Hematopoietic multipotent progenitor cell (in vitro differentiated cells): ENCODE data around the gene ART1. TPM values are rescaled to one million over a fixed set of nuclear protein-coding genes. Genes with fewer than 3 reads are reported as not detected.
"Not testable (repeated sequence)": the region's sequence is repeated elsewhere in the genome, so short reads cannot be mapped to it uniquely, and the experiment has no call there.

Experiments used
- DNase-seq, 3 donors: peaks; one replicate each; pipeline ENCODE4 v3.0.0-alpha.2; 2011 to 2015; ENCODE audit warnings: low read depth in 2 of 3, low spot score in 2 of 3
- total RNA-seq: library from RNA; depleted of rRNA; stranded (reverse); fragments of >200 nt; gene quantifications from one replicate; pipeline ENCODE4 v1.2.3, GENCODE V29; 2012

The ART1 gene
- total RNA-seq, 1 donor = not detected

GRCh38 chr11:3627291-3627690 is 17.6 kb upstream of the ART1 start:
- DNase-seq = no peak

GRCh38 chr11:3631331-3631730 is 13.6 kb upstream of the ART1 start:
- no peak for DNase-seq

- no peak for DNase-seq
Measured at GRCh38 chr11:3632070-3632660, 12.8 kb upstream of the ART1 start.

- no peak for DNase-seq
Measured at GRCh38 chr11:3635641-3636375, 9.1 kb upstream of the ART1 start.

- no peak for DNase-seq
Measured at GRCh38 chr11:3637201-3637600, 7.7 kb upstream of the ART1 start.

GRCh38 chr11:3638513-3638912 is 6.4 kb upstream of the ART1 start:
- DNase-seq = no peak

- no peak for DNase-seq
Measured at GRCh38 chr11:3639841-3640240, 5.1 kb upstream of the ART1 start.

GRCh38 chr11:3641191-3641590 is 3.7 kb upstream of the ART1 start:
- DNase-seq = no peak

GRCh38 chr11:3641701-3642070 is 3.2 kb upstream of the ART1 start, which contains the start of gene ART5:
TSS of gene ART5 (minus strand) at chr11:3641992. CDS start at chr11:3641862, 130 bp downstream.
- no peak for DNase-seq

GRCh38 chr11:3642071-3642951 is 2.6 kb upstream of the ART1 start:
- peak in 2 of 3 donors; percentile 72 to 82 for DNase-seq

GRCh38 chr11:3643102-3643546 is 1.8 kb upstream of the ART1 start:
- DNase-seq = not testable (repeated sequence)

- no peak for DNase-seq
Measured at GRCh38 chr11:3645552-3645951, 624 bp downstream of the ART1 start.

- DNase-seq = not testable (repeated sequence)
Measured at GRCh38 chr11:3648843-3649242, 3.9 kb downstream of the ART1 start.

GRCh38 chr11:3649374-3649773 is 4.4 kb downstream of the ART1 start:
- not testable (repeated sequence) for DNase-seq

GRCh38 chr11:3652514-3652913 is 7.6 kb downstream of the ART1 start:
- DNase-seq = not testable (repeated sequence)

GRCh38 chr11:3655547-3655946 is 10.6 kb downstream of the ART1 start:
- DNase-seq = no peak

- DNase-seq = not testable (repeated sequence)
Measured at GRCh38 chr11:3657331-3657730, 12.4 kb downstream of the ART1 start.

- no peak for DNase-seq
Measured at GRCh38 chr11:3658252-3658651, 13.3 kb downstream of the ART1 start.

- DNase-seq = no peak
Measured at GRCh38 chr11:3659595-3660515, 14.9 kb downstream of the ART1 start.

GRCh38 chr11:3660960-3661359 is 16.0 kb downstream of the ART1 start:
- DNase-seq = no peak
